HG03159 (cell line): Measurements from ENCODE around the gene FAM210B.
"Not testable (repeated sequence)": the region's sequence is repeated elsewhere in the genome, so short reads cannot be mapped to it uniquely, and the experiment has no call there.

Experiments
- ATAC-seq: cut with Tn5 transposase; IDR thresholded peaks from one replicate; pipeline ENCODE4 v1.9.1; 2021; ENCODE audit warnings: mild to moderate bottlenecking, moderate library complexity; ENCODE audit not compliant: unreplicated experiment

Gene FAM210B

GRCh38 chr20:56360133-56360907, 1.5 kb downstream of the FAM210B start:
- ATAC-seq: no peak

- ATAC-seq: no peak
Observed at GRCh38 chr20:56360908-56361205, 2.1 kb downstream of the FAM210B start.

GRCh38 chr20:56361900-56362299, 3.1 kb downstream of the FAM210B start:
- ATAC-seq: no peak

- ATAC-seq: no peak
Observed at GRCh38 chr20:56362833-56363413, 4.1 kb downstream of the FAM210B start.

- ATAC-seq: no peak
Observed at GRCh38 chr20:56363491-56363890, 4.7 kb downstream of the FAM210B start.

GRCh38 chr20:56368351-56369134, 9.8 kb downstream of the FAM210B start:
- ATAC-seq: no peak

- no peak for ATAC-seq
Observed at GRCh38 chr20:56369179-56369578, 10.4 kb downstream of the FAM210B start.

GRCh38 chr20:56371977-56372376, 13.2 kb downstream of the FAM210B start:
- no peak for ATAC-seq

GRCh38 chr20:56372850-56373249, 14.1 kb downstream of the FAM210B start:
- ATAC-seq: no peak

- no peak for ATAC-seq
Observed at GRCh38 chr20:56373942-56374341, 15.2 kb downstream of the FAM210B start.

- no peak for ATAC-seq
Observed at GRCh38 chr20:56376331-56376730, 17.6 kb downstream of the FAM210B start.

- no peak for ATAC-seq
Observed at GRCh38 chr20:56378386-56378785, 19.6 kb downstream of the FAM210B start.

- ATAC-seq: no peak
Observed at GRCh38 chr20:56380375-56380774, 21.6 kb downstream of the FAM210B start.

- ATAC-seq: no peak
Observed at GRCh38 chr20:56381501-56381900, 22.7 kb downstream of the FAM210B start.

- ATAC-seq: no peak
Observed at GRCh38 chr20:56382696-56383095, 23.9 kb downstream of the FAM210B start.

GRCh38 chr20:56383334-56383733, 24.6 kb downstream of the FAM210B start:
- no peak for ATAC-seq

GRCh38 chr20:56385130-56385529, 26.4 kb downstream of the FAM210B start:
- no peak for ATAC-seq

- no peak for ATAC-seq
Observed at GRCh38 chr20:56386219-56386618, 27.4 kb downstream of the FAM210B start.

GRCh38 chr20:56388882-56389281, 30.1 kb downstream of the FAM210B start:
- ATAC-seq: no peak

- no peak for ATAC-seq
Observed at GRCh38 chr20:56389807-56390206, 31.0 kb downstream of the FAM210B start.

- not testable (repeated sequence) for ATAC-seq
Observed at GRCh38 chr20:56390396-56390795, 31.6 kb downstream of the FAM210B start.

- ATAC-seq: no peak
Observed at GRCh38 chr20:56391037-56391436, 32.3 kb downstream of the FAM210B start.
